HG02571 (cell line): ENCODE measurements around the gene COMT.
A peak's percentile ranks its signal among the peaks of the same experiment; 100 is the strongest.
"Not testable (repeated sequence)": the region's sequence is repeated elsewhere in the genome, so short reads cannot be mapped to it uniquely, and the experiment has no call there.

ENCODE experiments used
- ATAC-seq: cut with Tn5 transposase; IDR thresholded peaks from one replicate; pipeline ENCODE4 v1.9.1; 2021; ENCODE audit warnings: mild to moderate bottlenecking, moderate library complexity; ENCODE audit not compliant: unreplicated experiment

COMT gene

DNA sequence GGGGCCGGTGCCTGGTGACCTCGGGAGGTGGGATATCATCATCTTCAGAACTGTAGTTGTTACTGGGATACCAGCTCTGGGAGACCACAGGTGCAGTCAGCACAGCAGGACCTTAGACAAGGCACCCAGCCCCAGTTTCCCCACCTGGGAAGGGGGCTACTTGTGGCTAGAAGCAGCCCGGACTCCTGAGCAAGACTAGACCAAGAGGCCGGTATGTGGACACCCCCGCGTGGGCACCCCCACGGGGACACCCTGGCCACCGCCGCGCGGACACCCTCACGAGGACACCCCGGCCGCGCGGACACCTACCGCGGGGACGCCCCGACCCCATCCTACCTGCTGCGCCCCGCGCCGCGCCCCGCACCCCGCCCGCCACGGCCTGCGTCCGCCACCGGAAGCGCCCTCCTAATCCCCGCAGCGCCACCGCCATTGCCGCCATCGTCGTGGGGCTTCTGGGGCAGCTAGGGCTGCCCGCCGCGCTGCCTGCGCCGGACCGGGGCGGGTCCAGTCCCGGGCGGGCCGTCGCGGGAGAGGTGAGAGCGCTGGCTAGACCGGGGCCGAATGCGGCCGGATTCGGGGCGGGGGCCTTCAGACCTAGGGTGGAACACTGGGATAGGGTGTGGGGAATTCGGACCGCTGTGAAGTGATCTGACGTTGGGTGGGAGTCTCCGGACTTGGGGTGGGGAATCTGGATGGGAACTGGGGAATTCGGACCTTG, at the start of gene COMT, which contains the start of gene TXNRD2:
COMT (plus strand) TSS at position 408 of the 718 bp plus-strand sequence. CDS start 20,755 bp downstream, outside the sequence.
TXNRD2 (minus strand) TSS at position 454 of the 718 bp plus-strand sequence; CDS start at position 439, 15 bp downstream.
- ATAC-seq = peak; percentile 71

DNA sequence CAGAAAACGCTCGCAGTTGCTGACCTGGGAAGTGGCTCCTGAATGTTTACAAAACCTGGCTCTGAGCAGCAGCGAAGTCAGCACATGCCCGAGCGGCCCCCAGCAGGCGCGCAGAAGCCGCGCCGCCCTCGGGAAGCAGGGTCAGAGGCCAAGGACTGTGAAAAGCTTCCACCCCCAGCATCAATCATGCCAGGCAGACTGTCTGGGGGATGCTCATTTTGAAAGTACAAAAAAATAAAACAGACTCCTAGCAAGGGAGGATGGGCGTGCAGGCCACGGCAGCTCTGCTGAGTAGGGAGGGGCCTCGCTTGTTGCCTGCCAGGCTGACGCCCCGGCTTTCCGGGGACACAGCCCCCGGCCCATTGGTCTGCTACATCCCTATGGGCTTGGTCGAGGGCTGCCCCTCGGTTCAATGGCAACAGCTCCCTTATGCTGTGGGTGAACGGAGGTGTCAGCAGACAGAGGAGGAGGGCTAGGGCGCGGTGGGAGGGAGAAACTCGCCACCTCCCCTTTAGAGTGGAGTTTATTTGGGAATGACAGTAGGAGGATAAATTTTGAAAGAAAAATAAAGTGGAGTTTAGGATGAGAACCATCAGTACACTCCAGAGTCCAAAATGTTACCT, 49.2 kb upstream of the COMT start:
- ATAC-seq = no peak

DNA sequence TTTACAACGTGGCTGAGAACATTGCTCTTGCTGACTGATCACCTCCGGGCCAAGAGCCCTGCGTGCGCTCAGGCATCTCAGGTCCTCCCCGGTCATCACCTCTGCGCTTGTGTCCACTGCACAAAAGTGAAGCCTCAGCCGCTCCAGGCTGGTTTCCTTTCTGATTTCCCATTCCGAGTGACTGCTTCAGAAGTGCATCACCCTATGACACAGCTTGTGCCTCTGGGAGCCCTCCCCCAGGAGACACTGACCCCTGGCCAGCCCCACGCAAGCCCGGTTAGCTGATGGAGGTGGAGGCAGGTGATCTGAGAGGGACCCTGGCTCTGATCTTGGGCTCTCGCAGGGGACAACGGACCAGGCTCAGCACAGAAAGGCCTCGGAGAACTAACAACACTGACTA, 48.6 kb upstream of the COMT start:
- no peak for ATAC-seq

DNA sequence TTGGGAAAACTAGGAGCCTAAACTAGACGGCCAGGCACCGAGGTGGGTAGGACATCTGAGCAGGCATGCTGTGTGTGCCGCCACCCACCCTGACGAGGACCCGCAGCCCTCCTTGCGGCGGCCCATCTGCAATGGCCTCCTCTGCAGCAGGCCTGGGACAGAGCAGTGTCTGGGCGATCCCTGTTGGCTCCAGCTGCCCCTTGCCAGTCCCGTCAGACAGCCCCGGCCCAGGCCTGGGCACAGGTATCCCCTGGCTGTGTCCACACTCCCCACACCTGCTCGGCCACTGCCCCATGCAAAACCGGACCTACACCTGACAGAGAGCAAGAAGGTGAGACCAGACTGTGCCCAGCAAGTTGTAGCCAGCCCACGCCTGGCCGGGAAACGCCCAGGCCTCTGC, 48.2 kb upstream of the COMT start:
- ATAC-seq = no peak

DNA sequence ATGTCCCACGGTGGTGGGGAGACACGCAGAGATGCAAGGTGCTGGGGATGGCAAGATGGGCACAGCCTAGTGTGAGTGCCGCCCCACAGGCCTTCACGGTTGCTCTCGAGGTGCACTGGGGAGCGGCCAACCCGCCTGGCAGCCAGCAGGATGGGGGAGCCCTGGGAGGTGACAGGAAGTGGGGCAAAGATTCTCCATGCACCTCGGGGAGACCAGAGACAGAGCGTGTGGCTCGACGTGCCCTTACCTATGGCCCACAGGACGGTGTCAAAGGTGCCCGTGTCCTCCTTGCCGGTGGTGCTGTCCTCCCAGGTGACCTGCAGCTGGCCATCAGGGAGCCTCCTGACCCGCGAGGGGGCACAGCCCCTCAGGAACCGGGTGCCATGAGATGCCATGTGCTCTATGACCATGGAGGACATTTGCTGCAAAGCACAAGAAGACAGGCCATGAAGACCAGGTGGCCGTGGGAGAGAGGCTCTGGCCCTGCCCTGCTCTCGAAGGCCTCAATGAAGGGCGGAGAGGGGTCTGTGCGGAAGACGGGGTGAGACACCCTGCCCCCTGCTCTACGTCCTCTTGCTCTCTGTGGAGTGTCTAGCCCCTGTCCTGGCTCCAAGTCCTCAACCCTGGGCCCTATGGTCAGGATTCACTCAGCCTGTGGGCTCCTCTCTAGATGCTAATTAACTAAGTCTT, 46.3 kb upstream of the COMT start:
- ATAC-seq = no peak

DNA sequence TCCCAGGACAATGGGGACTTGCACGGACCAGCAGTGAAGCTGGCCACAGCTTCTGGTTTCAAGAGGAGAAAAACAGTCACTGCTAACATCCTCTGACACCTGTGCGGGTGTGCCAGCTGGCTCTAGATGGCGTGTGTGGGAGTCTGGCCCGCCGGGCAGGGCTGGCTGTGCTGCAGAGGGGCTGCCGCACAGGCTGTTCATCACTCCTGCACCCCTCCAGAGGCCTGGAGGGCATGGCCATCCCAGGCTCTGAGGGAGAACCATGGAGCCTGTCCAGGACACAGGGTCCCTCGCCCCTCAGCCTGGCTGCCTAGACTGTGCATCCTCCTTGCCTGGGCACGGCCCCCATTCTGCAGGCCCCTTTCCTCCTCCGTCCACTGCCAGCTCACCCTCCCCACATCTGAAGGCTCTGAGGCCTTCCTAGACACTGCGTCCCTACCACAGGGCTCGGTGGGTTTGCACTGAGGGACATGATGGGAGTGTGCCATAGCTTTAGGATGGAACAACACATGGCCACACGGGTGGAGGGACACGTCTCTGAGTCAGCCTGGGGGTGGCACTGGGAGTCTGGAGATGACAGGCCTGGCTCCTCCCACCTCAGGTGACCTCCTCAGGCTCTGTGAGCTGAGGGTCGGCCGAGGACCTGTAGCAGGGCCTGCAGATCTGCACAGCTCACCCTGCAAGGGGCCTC, 44.8 kb upstream of the COMT start:
- no peak for ATAC-seq

DNA sequence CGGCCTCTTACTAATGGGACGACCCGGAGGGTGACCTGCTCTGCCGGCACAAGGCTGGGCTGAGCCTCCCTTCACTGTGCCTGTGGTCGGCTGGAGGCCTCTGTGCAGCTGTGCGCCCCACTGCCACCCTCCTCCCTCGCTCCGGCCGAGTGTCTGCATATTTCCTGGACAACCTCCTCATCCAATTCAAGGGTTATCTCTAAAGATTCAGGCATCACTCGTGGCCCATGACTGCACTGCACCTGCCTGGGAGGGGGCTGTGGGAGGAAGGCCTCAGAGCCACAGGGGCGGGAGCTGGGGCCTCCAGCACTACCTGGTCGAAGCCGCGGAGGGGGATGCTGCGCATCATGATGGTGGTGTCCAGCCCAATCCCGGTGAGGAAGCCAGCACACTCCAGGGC, 43.8 kb upstream of the COMT start:
- ATAC-seq = no peak

DNA sequence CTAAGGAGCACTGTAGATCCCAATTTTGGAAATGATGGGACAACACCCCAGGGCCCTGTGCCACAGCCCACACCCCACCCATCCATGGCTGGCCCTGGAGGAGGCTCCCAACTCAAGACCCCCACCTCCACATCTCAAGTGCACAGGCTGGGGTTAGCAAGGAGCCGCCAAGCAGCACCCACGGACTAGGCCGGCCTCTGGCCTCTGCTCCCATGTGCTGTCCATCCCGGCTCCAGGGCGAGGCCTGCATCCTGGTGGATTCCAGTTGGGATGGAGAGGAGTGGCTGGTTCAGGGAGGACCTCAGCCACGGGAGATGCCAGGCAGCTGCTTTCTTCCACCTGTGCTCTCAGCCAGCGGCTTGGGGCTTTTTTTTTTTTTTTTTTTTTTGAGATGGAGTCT, 43.4 kb upstream of the COMT start:
- no peak for ATAC-seq

DNA sequence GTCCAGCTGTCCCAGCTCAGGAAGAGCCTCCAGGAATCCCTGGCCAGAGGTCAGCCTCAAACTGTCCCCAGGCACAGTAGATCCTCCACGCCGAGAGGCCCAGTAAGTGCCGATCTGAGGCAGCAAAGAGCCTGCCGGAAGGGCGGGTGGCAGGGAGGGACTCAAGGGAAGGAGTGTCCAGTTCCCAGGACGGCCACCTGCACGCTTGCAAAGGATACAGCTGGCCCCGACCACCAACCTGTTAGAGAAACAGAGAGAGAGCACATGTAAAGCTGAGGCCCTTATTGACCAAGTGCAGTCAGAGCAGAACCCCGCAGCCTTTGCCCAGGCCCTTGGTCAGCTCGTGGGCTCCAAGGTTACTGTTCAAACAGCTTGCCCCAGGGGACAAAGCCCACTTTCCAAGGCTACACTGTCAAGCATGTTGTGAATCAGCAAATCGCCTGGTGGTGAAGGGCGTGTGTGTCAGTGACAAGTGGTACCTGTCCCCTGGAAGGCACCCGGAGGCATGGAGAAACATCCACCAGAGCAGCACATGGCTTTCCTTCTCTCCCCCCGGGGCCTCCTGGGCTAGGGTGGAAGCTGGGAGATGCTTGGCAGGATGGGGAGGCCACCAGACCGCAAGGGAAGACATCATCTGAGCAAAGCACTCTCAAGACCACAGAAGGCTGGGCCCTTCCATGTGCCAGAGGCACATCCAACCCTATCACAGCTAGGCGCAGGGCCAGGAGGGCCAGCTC, 42.6 kb upstream of the COMT start:
- ATAC-seq = no peak

DNA sequence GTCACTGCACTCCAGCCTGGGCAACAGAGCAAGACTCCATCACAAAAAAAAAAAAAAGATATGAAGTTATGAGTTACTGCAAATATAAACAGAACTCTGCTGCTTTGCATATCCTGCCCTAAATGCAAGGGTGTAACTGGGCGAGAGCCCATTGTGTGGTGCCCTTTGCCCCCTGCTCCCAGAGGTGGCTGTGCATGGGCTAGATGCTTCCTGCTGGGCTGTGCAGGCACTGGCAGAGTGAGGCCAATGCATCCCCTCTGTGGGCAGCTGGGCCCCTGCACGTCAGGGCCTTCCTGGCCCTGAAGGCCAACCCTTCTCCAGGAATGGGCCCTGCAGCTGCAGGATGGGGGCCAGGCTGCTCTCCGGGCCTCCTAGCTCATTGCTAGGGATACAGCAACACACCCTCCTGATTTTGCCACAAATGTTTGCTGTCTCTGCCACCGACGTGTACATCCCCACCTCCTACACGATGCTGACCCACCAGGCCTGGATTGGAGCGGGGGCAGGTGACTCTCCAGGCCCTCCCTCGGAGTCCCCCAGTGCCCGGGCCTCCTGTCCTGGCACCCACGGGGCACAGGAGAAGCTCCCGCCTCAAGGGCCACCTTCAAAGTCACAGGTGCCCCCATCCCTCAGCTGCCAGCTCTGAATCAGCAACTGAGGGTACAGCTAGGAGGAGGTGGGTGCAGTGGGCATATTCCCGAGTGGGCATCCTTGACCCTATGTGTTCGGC, 40.7 kb upstream of the COMT start:
- no peak for ATAC-seq

DNA sequence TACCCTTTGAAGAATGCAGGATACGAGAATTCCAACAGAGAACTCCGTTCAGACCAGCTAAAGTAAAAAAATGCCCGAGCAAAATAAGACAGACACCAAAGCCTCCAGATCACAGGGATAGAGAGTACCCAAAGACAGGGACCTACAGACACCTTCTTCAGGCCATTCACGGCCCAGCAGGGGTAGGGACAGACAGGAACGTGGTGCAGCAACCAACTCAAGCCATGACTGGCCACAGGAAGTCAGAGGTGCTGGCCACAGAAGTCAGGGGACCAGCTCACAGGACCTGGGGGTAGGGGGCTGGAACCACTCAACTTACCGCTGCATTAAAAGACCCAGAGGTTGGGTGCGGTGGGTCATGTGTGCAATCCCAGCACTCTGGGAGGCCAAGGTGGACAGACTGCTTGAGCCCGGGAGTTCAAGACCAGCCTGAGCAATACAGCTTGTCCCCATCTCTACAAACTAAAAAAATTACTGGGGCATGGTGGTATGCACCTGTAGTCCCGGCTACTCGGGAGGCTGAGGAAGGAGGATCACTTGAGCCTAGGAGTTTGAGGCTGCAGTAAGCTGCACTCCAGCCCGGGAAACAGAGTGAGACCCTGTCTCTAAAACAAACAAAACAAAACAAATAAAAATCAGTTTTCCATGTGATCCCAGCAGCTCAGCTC, 39.9 kb upstream of the COMT start:
- ATAC-seq = no peak

DNA sequence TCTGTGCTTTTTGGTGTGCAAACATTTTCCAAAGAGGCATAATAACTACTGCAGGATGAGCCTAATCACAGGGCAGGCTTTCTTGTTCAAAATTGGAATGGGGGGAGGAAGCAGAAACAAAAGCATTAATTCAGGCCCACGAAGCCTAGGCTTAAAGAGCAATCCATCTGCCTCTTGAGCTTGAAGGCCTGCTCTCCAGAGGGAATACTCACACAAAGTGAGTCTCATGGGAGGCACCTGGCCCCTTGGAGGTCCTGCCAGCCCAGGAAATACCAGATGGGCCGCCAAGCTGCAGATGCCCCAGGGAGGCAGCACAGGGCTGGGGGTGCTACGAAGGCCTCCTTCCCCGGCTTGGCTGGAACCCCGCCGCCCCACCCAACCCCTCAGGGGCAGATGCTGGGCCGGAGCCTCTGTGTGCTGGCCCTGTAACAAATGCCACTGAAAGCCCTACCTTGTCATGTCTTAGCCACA, 39.3 kb upstream of the COMT start:
- no peak for ATAC-seq

DNA sequence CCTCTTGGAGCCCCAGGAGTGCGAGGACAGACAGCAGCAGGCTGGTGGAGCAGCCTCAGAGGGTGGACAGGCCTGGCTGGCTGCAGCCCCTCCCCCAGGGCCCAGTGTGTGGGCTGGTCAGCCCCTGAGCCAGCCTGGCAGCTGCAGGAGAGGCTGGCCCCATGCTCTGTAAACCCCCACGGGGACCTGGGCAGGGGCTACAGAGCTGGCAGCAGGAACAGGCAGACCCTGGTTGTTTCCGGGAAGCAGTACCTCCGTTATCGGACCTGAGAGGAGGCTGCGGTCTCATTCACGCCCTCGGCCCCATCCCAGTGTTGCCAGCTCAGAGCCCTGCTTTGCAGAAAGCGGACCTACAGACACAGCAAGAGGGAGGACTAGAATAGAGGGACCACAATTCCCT, 38.5 kb upstream of the COMT start:
- ATAC-seq = no peak

DNA sequence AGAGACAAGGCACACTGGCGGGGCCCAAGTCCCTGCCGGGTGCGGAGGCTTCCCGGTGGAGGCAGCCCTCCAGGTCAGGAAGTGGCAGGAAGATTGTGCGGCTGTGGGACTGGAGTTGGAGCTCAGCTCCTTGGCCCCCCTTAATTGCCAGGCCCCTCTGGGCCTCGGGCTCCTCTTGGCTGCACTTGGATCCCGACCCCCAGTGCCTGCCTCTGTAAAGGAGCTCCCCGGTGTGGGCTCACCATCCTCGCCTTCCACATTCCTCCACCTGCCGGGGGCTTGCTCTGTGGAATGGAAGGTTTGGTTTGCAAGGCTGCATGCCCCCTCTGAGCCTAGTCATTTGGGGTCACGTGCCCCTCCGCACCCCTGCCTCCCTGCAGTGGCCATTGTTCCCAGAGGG, 38.1 kb upstream of the COMT start:
- ATAC-seq = no peak

DNA sequence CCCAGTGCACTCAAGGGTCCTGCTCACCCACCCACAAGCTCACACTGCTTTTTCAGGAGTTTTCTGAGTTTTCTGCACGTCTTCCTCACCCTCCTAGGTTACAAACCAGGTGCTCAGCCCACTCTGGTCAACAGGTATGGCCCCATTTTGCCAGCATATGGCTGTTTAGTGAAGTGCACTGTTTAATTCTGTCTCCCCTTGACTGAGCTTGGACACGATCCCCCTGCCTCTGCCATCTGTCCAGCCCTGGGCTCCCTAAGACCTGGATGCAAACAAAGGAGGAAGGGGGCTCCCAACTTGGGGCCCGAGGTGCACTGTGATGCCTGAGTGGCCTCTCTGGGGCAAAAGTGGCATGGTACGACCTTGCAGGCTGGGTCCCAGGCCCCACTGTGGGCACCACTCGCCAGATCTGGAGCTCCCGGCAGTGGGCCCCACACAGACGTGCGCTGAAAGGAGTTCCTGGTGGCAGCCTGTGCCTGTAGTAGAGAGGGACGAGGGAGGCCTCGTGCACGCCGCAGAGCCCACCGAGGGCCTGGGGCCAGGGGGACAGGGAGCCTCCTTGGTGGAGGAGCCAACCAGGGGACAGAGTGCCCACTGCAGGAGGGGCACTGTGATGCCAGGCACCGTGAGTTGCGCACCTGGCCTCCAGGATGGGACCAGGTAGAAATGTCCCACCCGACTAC, 37.3 kb upstream of the COMT start:
- no peak for ATAC-seq

DNA sequence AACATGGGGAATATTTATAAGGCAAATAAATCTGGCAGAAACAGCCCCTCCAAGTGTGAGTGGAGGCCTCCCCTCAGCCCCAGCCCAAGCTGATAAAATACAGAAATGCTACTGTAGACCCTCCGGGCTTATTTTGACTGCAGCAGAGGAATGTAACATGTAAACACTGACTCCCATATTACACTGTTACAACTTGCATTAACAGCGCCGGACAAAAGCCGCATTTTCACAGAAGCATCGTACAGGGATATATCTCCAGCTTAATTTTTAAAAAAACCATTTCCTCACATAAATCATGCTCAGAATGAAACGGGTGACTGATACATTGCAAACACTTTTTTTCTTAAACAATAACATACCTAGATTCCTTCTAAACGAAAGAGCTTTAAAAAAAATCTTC, 36.6 kb upstream of the COMT start:
- no peak for ATAC-seq

DNA sequence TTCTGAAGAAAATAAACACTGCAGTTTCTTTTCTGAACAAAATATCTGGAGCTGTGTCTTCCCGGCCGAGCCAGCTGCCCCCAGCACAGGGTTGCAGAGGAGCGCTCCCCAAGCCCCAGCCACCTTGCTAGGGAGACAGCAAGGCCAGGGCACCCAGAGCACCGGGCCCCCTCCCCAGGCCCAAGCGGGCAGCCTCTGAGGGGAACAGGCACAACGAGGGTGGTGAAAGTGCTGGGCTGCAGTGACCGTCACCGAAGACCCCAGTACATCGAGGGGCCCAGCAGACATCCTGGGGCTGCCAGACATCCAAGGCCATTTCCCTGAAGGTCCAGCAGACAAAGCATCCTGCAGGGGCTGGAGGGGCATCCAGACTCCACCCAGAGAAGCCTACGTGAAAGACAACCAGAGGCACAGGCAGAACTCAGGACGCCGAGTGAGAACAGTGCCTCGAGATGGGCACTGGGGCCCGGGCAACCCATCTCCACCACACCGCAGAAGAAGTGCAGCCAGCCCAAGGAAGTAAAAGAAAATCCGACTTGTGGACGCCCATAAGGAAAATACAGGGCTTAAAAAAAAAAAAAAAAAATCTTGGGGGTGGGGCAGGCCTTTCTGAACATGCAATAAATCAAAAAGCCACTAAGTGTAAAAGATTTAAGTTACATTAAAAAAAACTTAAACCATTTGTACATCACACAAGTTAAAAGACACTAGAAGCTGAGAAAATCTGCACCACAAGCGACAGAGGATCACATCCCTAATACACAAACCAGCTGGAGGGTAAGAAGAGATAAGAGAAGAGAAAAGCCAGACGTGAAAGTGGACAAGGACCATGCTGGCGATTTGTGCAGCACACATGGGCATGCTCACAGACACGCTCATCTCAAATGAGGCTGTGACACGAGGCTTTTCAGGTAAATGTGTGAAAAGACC, 36.0 kb upstream of the COMT start:
- ATAC-seq = no peak

DNA sequence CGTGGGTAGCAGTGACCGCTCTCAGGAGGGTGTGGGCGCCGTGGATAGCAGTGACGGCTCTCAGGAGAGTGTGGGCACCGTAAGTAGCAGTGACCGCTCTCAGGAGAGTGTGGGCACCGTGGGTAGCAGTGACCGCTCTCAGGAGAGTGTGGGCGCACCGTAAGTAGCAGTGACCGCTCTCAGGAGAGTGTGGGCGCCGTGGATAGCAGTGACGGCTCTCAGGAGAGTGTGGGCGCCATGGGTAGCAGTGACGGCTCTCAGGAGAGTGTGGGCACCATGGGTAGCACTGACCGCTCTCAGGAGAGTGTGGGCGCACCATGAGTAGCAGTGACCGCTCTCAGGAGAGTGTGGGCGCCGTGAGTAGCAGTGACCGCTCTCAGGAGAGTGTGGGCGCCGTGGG, 34.7 kb upstream of the COMT start:
- ATAC-seq = not testable (repeated sequence)
